NB4 (cell line): ENCODE results near the gene CDON.

ENCODE experiments used
- CTCF ChIP-seq: IDR thresholded peaks from one replicate; pipeline ENCODE4 v1.5.1; 2012; ENCODE audit warnings: low read depth, low read length
- MAX ChIP-seq: IDR thresholded peaks from 2 replicates; pipeline ENCODE4 v1.6.1; 2011; ENCODE audit warnings: low read depth, low read length
- POLR2A ChIP-seq: IDR thresholded peaks from 2 replicates; pipeline ENCODE4 v1.6.1; 2011; ENCODE audit warnings: mild to moderate bottlenecking; ENCODE audit not compliant: insufficient read length; ENCODE audit errors: extremely low read depth

GRCh38 chr11:126090452-126090851 is 27.8 kb upstream of the CDON start:
- TF ChIP-seq CTCF (no peak), POLR2A (no peak), MAX (no peak)
